ENCODE results near the gene RPTOR. TPM values are rescaled to one million over a fixed set of nuclear protein-coding genes. Genes with fewer than 3 reads are reported as not detected.

RPTOR gene
- total RNA-seq, 1 experiment from 2014 or later, result 25.1 TPM

DNA sequence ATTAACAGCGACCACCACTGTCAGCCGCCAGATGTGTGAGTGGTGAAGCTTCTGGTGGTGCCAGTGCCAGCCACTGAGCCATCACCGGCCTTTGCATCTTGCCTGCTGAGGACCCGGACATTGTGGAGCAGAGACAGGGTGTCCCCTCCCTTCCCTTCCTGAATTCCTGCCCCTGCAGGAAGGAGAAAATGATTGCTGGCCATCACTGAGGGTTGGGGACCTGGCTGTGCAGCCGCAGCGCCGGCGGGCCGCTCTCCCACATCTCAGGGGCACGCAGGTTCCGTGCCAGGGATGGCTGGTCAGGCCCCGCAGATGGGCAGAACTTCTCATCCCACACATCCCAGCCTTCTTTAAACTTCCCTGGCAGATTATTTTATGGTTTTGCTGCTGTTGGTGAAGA is 56.5 kb downstream of the RPTOR start:
- Mint-ChIP-seq H3K36me3 (ENCODE audit: insufficient read depth in 1 of 3, low read depth in 3 of 3) (peaks cover 10 to 13% (median 11%) of the 10 kb centered on the region in 3 experiments), H3K27ac (no peak overlapping the region; a peak in 1 of 7 replicates), H3K27me3 (ENCODE audit: low read depth) (no peaks in the 10 kb centered on the region), H3K4me1 (peaks cover 10 to 17% of the 10 kb centered on the region in 2 experiments), H3K4me3 (no peak overlapping the region), H3K9me3 (peaks cover 6 to 8% of the 10 kb centered on the region in 2 experiments; a peak in 3 of 5 replicates)
- Histone ChIP-seq H3K23ac (ENCODE audit: insufficient read length, low read depth, low read length) (no peak overlapping the region), H2BK20ac (ENCODE audit: low read depth, low read length, poor library complexity, severe bottlenecking) (no peak overlapping the region), H3K4me2 (ENCODE audit: insufficient read depth, insufficient read length, low read length) (no peak overlapping the region), H4K8ac (replicated peaks; ENCODE audit: insufficient read length, low read depth, low read length) (no peak overlapping the region), H2BK15ac (ENCODE audit: low read depth, low read length) (no peak overlapping the region), H3K79me1 (ENCODE audit: insufficient read depth, low read depth, low read length, poor library complexity, severe bottlenecking) (peaks cover 6% of the 10 kb centered on the region), H2BK5ac (ENCODE audit: insufficient read length, low read length) (no peak overlapping the region), H2BK120ac (ENCODE audit: low read depth, low read length, poor library complexity, severe bottlenecking) (no peak overlapping the region), H2BK12ac (ENCODE audit: insufficient read length, low read depth, low read length) (no peak overlapping the region), H3K23me2 (ENCODE audit: insufficient read length, low read depth, low read length, poor library complexity, severe bottlenecking) (peaks cover 3% of the 10 kb centered on the region), H3T11ph (ENCODE audit: low read length) (no peak overlapping the region), H3K18ac (ENCODE audit: insufficient read length, low read depth, low read length) (no peak overlapping the region), H3K14ac (ENCODE audit: insufficient read depth, low read length) (no peak overlapping the region; the same call in 1 of the 2 replicates), H2AFZ (ENCODE audit: low read length) (no peak overlapping the region), H3K4me1 (ENCODE audit: insufficient read depth, low read length) (no peaks in the 10 kb centered on the region), H3K79me2 (ENCODE audit: insufficient read depth, low read length) (peaks cover 6% of the 10 kb centered on the region; the same call in 1 of the 2 replicates), H3K9ac (ENCODE audit: extremely low read depth, insufficient read length, low read length) (no peak overlapping the region), H3K56ac (ENCODE audit: insufficient read length, low read depth, low read length) (no peak overlapping the region), H4K5ac (ENCODE audit: insufficient read length, low read depth, low read length) (no peak overlapping the region), H3K4ac (ENCODE audit: low read depth, low read length) (no peak overlapping the region), H3K27ac (ENCODE audit: insufficient read length, low read depth, low read length) (no peak overlapping the region), H4K20me1 (ENCODE audit: control insufficient read depth, insufficient read depth, insufficient read length) (no peaks in the 10 kb centered on the region), H3K27me3 (ENCODE audit: insufficient read depth, low read length) (no peaks in the 10 kb centered on the region), H2AK5ac (ENCODE audit: insufficient read length, low read length) (no peak overlapping the region), H4K91ac (ENCODE audit: insufficient read length, low read depth, low read length) (no peak overlapping the region), H3K9me3 (ENCODE audit: control insufficient read depth, low read depth, low read length) (no peaks in the 10 kb centered on the region)
- no CpG with 5 or more reads among the region's 12 CpGs for WGBS (ENCODE audit: extremely low coverage, insufficient read length, low lambda C conversion rate)
- TF ChIP-seq CTCF (conservative IDR thresholded peaks at IDR 0.05), result no peak
- DNase-seq, result no peak

All from H9 (cell line).